IMR-90 (cell line): ENCODE results near the gene KIF9. TPM values are rescaled to one million over a fixed set of nuclear protein-coding genes. Genes with fewer than 3 reads are reported as not detected.

Source experiments
- ATAC-seq: fragments of 200-7000 bp; cut with Tn5 transposase; 2 replicates; pipeline ENCODE4 v1.9.1; 2020; ENCODE audit warnings: low read depth, mild to moderate bottlenecking, moderate library complexity
- BruUV-seq: library from RNA; stranded (reverse); fragments of 400-500 nt; replicated peaks from 2 replicates; lab custom pipeline; 2021; lab: Mats Ljungman, UMichigan
- CTCF ChIA-PET: fragments of 300-600 bp; formaldehyde crosslinking; extraction: SDS; loops from one replicate; lab custom pipeline; 2021; ENCODE audit warnings: antibody characterized with exemption; lab: Yijun Ruan, JAX
- POLR2A ChIA-PET: fragments of 300-600 bp; sonication (Branson Sonifier 250); formaldehyde crosslinking; loops from one replicate; lab custom pipeline; 2022; ENCODE audit warnings: antibody characterized with exemption; ENCODE audit not compliant: unreplicated experiment; lab: Charles Lee
- DNase-seq: peaks from one replicate; pipeline ENCODE4 v3.0.0; 2013
- H2AFZ ChIP-seq: replicated peaks from 2 replicates; pipeline ENCODE3; 2013; ENCODE audit warnings: low read length, mild to moderate bottlenecking; ENCODE audit not compliant: poor library complexity
- H2AK5ac ChIP-seq: 2 replicates; pipeline ENCODE4 v1.6.1; 2013; ENCODE audit warnings: low read depth, low read length, inconsistent platforms
- H2AK9ac ChIP-seq: replicated peaks from 2 replicates; pipeline ENCODE3; 2013; ENCODE audit warnings: mild to moderate bottlenecking, low read depth, low read length, moderate library complexity; ENCODE audit not compliant: poor library complexity
- H2BK120ac ChIP-seq: 2 replicates; pipeline ENCODE4 v1.6.1; 2013; ENCODE audit warnings: low read depth, low read length, inconsistent platforms
- H2BK15ac ChIP-seq: 3 replicates; pipeline ENCODE4 v1.6.1; 2013; ENCODE audit warnings: low read depth, low read length, inconsistent platforms
- H2BK20ac ChIP-seq: 2 replicates; pipeline ENCODE4 v1.6.1; 2013; ENCODE audit warnings: low read depth, mild to moderate bottlenecking, inconsistent platforms, low read length, moderate library complexity
- H2BK5ac ChIP-seq: 2 replicates; pipeline ENCODE4 v1.6.1; 2013; ENCODE audit warnings: mild to moderate bottlenecking, low read depth, low read length, inconsistent platforms; ENCODE audit not compliant: poor library complexity, severe bottlenecking
- H3K14ac ChIP-seq: replicated peaks from 2 replicates; pipeline ENCODE4 v1.6.1; 2013; ENCODE audit warnings: low read depth, low read length, inconsistent platforms
- H3K18ac ChIP-seq: 2 replicates; pipeline ENCODE4 v1.6.1; 2013; ENCODE audit warnings: low read depth, low read length, control low read depth
- H3K23ac ChIP-seq: 2 replicates; pipeline ENCODE4 v1.6.1; 2013; ENCODE audit warnings: low read depth, low read length, inconsistent platforms
- H3K27ac ChIP-seq: 2 replicates; pipeline ENCODE4 v1.5.1; 2013; ENCODE audit warnings: mild to moderate bottlenecking, control low read depth, low read length; ENCODE audit not compliant: insufficient read depth
- H3K27me3 ChIP-seq: 2 replicates; pipeline ENCODE4 v1.6.1; 2013; ENCODE audit warnings: low read length; ENCODE audit not compliant: control insufficient read depth, insufficient read depth
- H3K36me3 ChIP-seq: 2 replicates; pipeline ENCODE4 v1.6.1; 2013; ENCODE audit warnings: low read length, mixed read lengths; ENCODE audit not compliant: control insufficient read depth, insufficient read depth
- H3K4ac ChIP-seq: 2 replicates; pipeline ENCODE4 v1.6.1; 2013; ENCODE audit warnings: low read depth, low read length, inconsistent platforms
- H3K4me1 ChIP-seq: 2 replicates; pipeline ENCODE4 v1.6.1; 2013; ENCODE audit warnings: low read length, mixed read lengths; ENCODE audit not compliant: control insufficient read depth, insufficient read depth
- H3K4me2 ChIP-seq: 2 replicates; pipeline ENCODE4 v1.6.1; 2013; ENCODE audit warnings: low read depth, mild to moderate bottlenecking, control low read depth, low read length, moderate library complexity
- H3K4me3 ChIP-seq: 2 replicates; pipeline ENCODE4 v1.5.1; 2013; ENCODE audit warnings: low read depth, mild to moderate bottlenecking, control low read depth, low read length, moderate library complexity; ENCODE audit not compliant: insufficient read depth
- H3K56ac ChIP-seq: 2 replicates; pipeline ENCODE4 v1.6.1; 2013; ENCODE audit warnings: low read length, inconsistent platforms; ENCODE audit not compliant: insufficient read depth; ENCODE audit errors: extremely low read depth
- H3K79me1 ChIP-seq, 2 experiments: 2 replicates each; pipeline ENCODE4 v1.6.1; 2013; ENCODE audit warnings: low read length in 2 of 2, inconsistent platforms in 1 of 2, low read depth in 1 of 2
- H3K9ac ChIP-seq: 2 replicates; pipeline ENCODE4 v1.6.1; 2013; ENCODE audit warnings: low read depth, low read length, control low read depth
- H3K9me1 ChIP-seq: 2 replicates; pipeline ENCODE4 v1.6.1; 2013; ENCODE audit warnings: low read length, inconsistent platforms; ENCODE audit not compliant: insufficient read depth
- H3K9me3 ChIP-seq: 2 replicates; pipeline ENCODE4 v1.6.1; 2013; ENCODE audit warnings: low read length; ENCODE audit not compliant: control insufficient read depth, insufficient read depth
- H4K20me1 ChIP-seq: 2 replicates; pipeline ENCODE4 v1.6.1; 2013; ENCODE audit warnings: low read length, inconsistent platforms; ENCODE audit not compliant: insufficient read depth
- H4K5ac ChIP-seq: 2 replicates; pipeline ENCODE4 v1.6.1; 2013; ENCODE audit warnings: mild to moderate bottlenecking, low read depth, low read length, control low read depth
- H4K8ac ChIP-seq, 2 experiments: 2 replicates each; pipeline ENCODE4 v1.6.1; 2013; ENCODE audit warnings: low read depth in 2 of 2, low read length in 2 of 2, control low read depth in 1 of 2, inconsistent platforms in 1 of 2
- H4K91ac ChIP-seq: 2 replicates; pipeline ENCODE4 v1.6.1; 2013; ENCODE audit warnings: low read depth, low read length, inconsistent platforms; ENCODE audit not compliant: insufficient read depth
- BHLHE40 ChIP-seq: fragments of 150-350 bp; IDR thresholded peaks from 2 replicates; pipeline ENCODE4 v1.6.1; 2016; ENCODE audit warnings: mild to moderate bottlenecking, low read depth, low read length
- CEBPB ChIP-seq: IDR thresholded peaks from 2 replicates; pipeline ENCODE4 v1.6.1; 2012; ENCODE audit warnings: low read depth, low read length, improper control_type of control experiment
- CHD1 ChIP-seq: IDR thresholded peaks from 2 replicates; pipeline ENCODE4 v1.6.1; 2012; ENCODE audit warnings: low read depth, low read length, improper control_type of control experiment
- FOS ChIP-seq: fragments of 150-350 bp; IDR thresholded peaks from 2 replicates; pipeline ENCODE4 v1.6.1; 2016; ENCODE audit warnings: low read depth, low read length
- MAFK ChIP-seq: IDR thresholded peaks from 2 replicates; pipeline ENCODE4 v1.6.1; 2012; ENCODE audit warnings: low read depth, low read length, improper control_type of control experiment
- MAZ ChIP-seq: IDR thresholded peaks from 2 replicates; pipeline ENCODE4 v1.6.1; 2012; ENCODE audit warnings: low read depth, mild to moderate bottlenecking, low read length, improper control_type of control experiment, moderate library complexity, borderline replicate concordance
- MXI1 ChIP-seq: IDR thresholded peaks from 2 replicates; pipeline ENCODE4 v1.6.1; 2012; ENCODE audit warnings: low read depth, mild to moderate bottlenecking, low read length, moderate library complexity, borderline replicate concordance
- NFE2L2 ChIP-seq: fragments of 150-350 bp; IDR thresholded peaks from 2 replicates; pipeline ENCODE4 v1.6.1; 2016; ENCODE audit warnings: low read depth, mild to moderate bottlenecking, low read length
- POLR2A ChIP-seq: IDR thresholded peaks from 2 replicates; pipeline ENCODE4 v1.6.1; 2012; ENCODE audit warnings: mild to moderate bottlenecking, low read depth, low read length
- RAD21 ChIP-seq: IDR thresholded peaks from 2 replicates; pipeline ENCODE4 v1.6.1; 2012; ENCODE audit warnings: low read length, improper control_type of control experiment
- RCOR1 ChIP-seq: IDR thresholded peaks from 2 replicates; pipeline ENCODE4 v1.6.1; 2012; ENCODE audit warnings: mild to moderate bottlenecking, low read length, improper control_type of control experiment; ENCODE audit not compliant: insufficient replicate concordance
- RFX5 ChIP-seq: IDR thresholded peaks from 2 replicates; pipeline ENCODE4 v1.8.0; 2012; ENCODE audit warnings: low read depth, mild to moderate bottlenecking, low read length, moderate library complexity
- SMC3 ChIP-seq: fragments of 150-350 bp; IDR thresholded peaks from 2 replicates; pipeline ENCODE4 v1.6.1; 2016; ENCODE audit warnings: low read depth, mild to moderate bottlenecking, antibody characterized with exemption, low read length, moderate library complexity
- WGBS, 2 experiments: methylation state at CpG; one replicate each; pipeline versions ENCODE4 v1.1.5 to v1.1.7; 2013; ENCODE audit warnings: missing lambda C conversion rate in 2 of 2; ENCODE audit not compliant: insufficient read length in 1 of 2; ENCODE audit errors: extremely low coverage in 2 of 2; 5-methylcytosine and 5-hydroxymethylcytosine counted together
- dilution Hi-C: fragments of 300-500 bp; cut with HindIII; formaldehyde crosslinking; loops from one replicate; pipeline ENCODE4 v1.14.3; 2018; ENCODE audit warnings: low sequenced_read_pairs; ENCODE audit not compliant: unreplicated experiment
- in situ Hi-C: fragments of 300-500 bp; cut with MboI; formaldehyde crosslinking; loops from 3 replicates; pipeline ENCODE4 v1.14.3; 2019; ENCODE audit warnings: low sequenced_read_pairs, inconsistent platforms, mixed read lengths
- intact Hi-C: fragments of 100-400 bp; cut with micrococcal nuclease; formaldehyde crosslinking; loops from 2 replicates; pipeline ENCODE4 v1.10.0; 2022
- polyA plus RNA-seq, 3 experiments: library from polyadenylated mRNA; depleted of rRNA; stranded (reverse); fragments of >200 nt; gene quantifications; 2 replicates each; pipeline ENCODE4 v1.2.3, GENCODE V29; 2012; ENCODE audit warnings: low replicate concordance in 1 of 3
- total RNA-seq: library from RNA; depleted of rRNA; stranded (reverse); fragments of >200 nt; gene quantifications from 2 replicates; pipeline ENCODE4 v1.2.3, GENCODE V29; 2012
- TF ChIP-seq, protein P1 (sequence below): conservative IDR thresholded peaks from 2 replicates; pipeline ENCODE4 v1.5.1; 2012; ENCODE audit warnings: mild to moderate bottlenecking, low read depth, low read length, improper control_type of control experiment
- TF ChIP-seq, protein P2 (sequence below): fragments of 150-350 bp; IDR thresholded peaks from 2 replicates; pipeline ENCODE4 v1.6.1; 2017; ENCODE audit warnings: mild to moderate bottlenecking, antibody characterized with exemption, low read length, low read depth

KIF9 gene
- total and polyA plus RNA-seq, 2 of the 4 experiments (the other 2 are of a cell fraction), result 1.8 to 5.0 TPM

DNA sequence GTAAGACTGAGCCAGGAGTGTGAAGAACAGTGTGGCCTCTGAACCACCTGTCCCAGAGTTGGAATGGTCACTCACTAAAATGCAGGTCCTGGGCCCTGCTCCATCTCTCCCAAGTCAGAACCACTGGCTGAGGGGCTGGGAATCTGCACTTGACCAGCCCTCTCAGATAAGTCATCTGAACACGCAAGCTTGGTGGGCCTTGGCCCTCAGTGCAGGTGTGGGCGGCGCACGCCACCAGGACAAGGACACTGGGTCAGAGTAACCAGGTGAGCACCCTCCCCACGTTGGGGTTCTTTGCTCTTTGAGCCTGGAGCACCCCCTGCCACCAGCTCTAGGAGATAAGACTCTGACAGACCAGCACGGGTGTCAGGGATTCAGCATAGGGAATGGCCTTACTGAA, 42.7 kb downstream of the KIF9 start:
- Histone ChIP-seq H2AFZ (no peak overlapping the region), H3K56ac (no peak overlapping the region), H4K20me1 (no peaks in the 10 kb centered on the region), H3K36me3 (no peaks in the 10 kb centered on the region; the same call in 1 of the 2 replicates), H3K27me3 (no peaks in the 10 kb centered on the region), H3K14ac (no peak overlapping the region), H2AK9ac (no peak overlapping the region), H4K8ac (no peak overlapping the region), H3K4ac (no peak overlapping the region), H4K91ac (no peak overlapping the region), H2BK15ac (no peak overlapping the region), H2BK20ac (no peak overlapping the region), H3K27ac (no peak overlapping the region), H3K79me1 (no peaks in the 10 kb centered on the region), H3K9me1 (peaks cover 11% of the 10 kb centered on the region; the same call in 1 of the 2 replicates), H2BK5ac (no peak overlapping the region), H3K4me1 (peaks cover 2% of the 10 kb centered on the region; the same call in 1 of the 2 replicates), H2BK120ac (no peak overlapping the region), H2AK5ac (no peak overlapping the region), H4K5ac (no peak overlapping the region), H3K4me3 (no peak overlapping the region), H3K18ac (no peak overlapping the region), H3K23ac (no peak overlapping the region), H3K4me2 (no peak overlapping the region), H3K9me3 (no peaks in the 10 kb centered on the region), H3K9ac (no peak overlapping the region)
- DNase-seq (no peak), ATAC-seq (no peak)
- in situ Hi-C loops, result no loop called here
- WGBS, 2 experiments, result 96% methylated on average over 4 of the region's 6 CpGs; no CpG with 5 or more reads in 1 of the 2 experiments
- POLR2A ChIA-PET, result no interaction called here
- dilution Hi-C loops, result no loop called here
- intact Hi-C loops, result no loop called here
- TF ChIP-seq MAZ (no peak), RCOR1 (no peak), FOS (no peak), MXI1 (no peak), MAFK (no peak), BHLHE40 (no peak), POLR2A (no peak), NFE2L2 (no peak), SMC3 (no peak), RFX5 (no peak), RAD21 (no peak), CEBPB (no peak), CHD1 (no peak)
- TF ChIP-seq, protein P1, sequence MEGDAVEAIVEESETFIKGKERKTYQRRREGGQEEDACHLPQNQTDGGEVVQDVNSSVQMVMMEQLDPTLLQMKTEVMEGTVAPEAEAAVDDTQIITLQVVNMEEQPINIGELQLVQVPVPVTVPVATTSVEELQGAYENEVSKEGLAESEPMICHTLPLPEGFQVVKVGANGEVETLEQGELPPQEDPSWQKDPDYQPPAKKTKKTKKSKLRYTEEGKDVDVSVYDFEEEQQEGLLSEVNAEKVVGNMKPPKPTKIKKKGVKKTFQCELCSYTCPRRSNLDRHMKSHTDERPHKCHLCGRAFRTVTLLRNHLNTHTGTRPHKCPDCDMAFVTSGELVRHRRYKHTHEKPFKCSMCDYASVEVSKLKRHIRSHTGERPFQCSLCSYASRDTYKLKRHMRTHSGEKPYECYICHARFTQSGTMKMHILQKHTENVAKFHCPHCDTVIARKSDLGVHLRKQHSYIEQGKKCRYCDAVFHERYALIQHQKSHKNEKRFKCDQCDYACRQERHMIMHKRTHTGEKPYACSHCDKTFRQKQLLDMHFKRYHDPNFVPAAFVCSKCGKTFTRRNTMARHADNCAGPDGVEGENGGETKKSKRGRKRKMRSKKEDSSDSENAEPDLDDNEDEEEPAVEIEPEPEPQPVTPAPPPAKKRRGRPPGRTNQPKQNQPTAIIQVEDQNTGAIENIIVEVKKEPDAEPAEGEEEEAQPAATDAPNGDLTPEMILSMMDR, result no peak
- TF ChIP-seq, protein P2, sequence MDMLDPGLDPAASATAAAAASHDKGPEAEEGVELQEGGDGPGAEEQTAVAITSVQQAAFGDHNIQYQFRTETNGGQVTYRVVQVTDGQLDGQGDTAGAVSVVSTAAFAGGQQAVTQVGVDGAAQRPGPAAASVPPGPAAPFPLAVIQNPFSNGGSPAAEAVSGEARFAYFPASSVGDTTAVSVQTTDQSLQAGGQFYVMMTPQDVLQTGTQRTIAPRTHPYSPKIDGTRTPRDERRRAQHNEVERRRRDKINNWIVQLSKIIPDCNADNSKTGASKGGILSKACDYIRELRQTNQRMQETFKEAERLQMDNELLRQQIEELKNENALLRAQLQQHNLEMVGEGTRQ, result no peak
- CTCF ChIA-PET, result no interaction called here
- BruUV-seq, result no TSS peak
